ENCODE data around the gene SUCLG1.
"Not testable (repeated sequence)": the region's sequence is repeated elsewhere in the genome, so short reads cannot be mapped to it uniquely, and the experiment has no call there.

Gene SUCLG1

DNA sequence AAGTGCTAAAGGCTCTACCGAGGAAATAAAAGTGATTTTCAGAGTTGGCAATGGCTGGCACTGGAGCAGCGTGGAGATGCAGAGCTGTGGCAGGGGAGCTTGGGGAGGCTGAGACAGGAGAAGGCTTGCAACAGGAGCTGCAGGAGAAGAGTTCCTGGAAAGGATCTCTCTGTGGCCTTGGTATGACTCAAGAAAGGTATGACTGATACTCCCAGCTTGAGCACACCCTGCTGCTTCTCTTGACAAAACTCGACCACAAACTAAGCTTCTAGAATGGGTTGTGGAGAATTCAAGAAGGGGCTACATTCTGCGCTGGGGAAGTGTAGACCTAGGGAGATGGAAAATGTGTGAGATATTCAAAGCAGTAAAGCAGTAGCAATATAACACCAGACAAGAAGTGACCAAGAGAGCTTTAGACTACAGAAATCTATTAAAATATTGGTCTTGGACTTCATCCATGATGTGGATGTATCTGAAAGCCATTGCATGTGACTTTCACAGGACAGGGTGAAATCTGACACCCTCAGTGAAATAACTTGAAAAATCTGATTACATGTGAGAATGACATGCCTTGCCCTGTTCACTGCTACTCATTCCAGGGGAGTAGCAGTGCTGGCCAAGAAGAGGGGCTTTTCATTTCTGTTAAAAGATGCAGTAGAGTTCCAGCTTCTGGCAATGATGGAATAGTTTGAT is 41.5 kb downstream of the SUCLG1 start:
- H3K4me1 ChIP-seq (ENCODE audit: control insufficient read depth in 1 of 2, insufficient read depth in 2 of 2, low read length in 2 of 2): no peaks in the 10 kb centered on the region
- H4K91ac ChIP-seq (ENCODE audit: low read depth, low read length): no peak overlapping the region
- no peaks in the 10 kb centered on the region for H3K79me2 ChIP-seq (ENCODE audit: control insufficient read depth, insufficient read depth, low read length, poor library complexity)
- H3K14ac ChIP-seq (ENCODE audit: low read length): no peak overlapping the region
- no peak overlapping the region for H2BK5ac ChIP-seq (ENCODE audit: low read depth, low read length, poor library complexity)
- peaks cover 1% of the 10 kb centered on the region for H3K9me3 ChIP-seq (ENCODE audit: insufficient read depth, low read depth, low read length)
- DNase-seq: no peak
- no peak overlapping the region for H3K18ac ChIP-seq (ENCODE audit: low read length)
- no peak overlapping the region for H4K12ac ChIP-seq (ENCODE audit: low read depth, low read length)
- no peak overlapping the region for H2BK12ac ChIP-seq (ENCODE audit: low read length)
- no peak overlapping the region for H3K4me2 ChIP-seq (ENCODE audit: low read length)
- H3K4me3 ChIP-seq (ENCODE audit: low read depth, low read length): no peak overlapping the region
- no CpG with 5 or more reads among the region's 4 CpGs for WGBS (ENCODE audit: extremely low coverage, insufficient coverage, insufficient read length)
- no peaks in the 10 kb centered on the region for H3K79me1 ChIP-seq (ENCODE audit: low read length)
- H3K9ac ChIP-seq (ENCODE audit: low read length): no peak overlapping the region
- H3K4ac ChIP-seq (ENCODE audit: low read depth, low read length): no peak overlapping the region
- H3K23ac ChIP-seq (ENCODE audit: low read length): no peak overlapping the region
- no peak overlapping the region for H4K8ac ChIP-seq (ENCODE audit: low read depth, low read length)
- no peaks in the 10 kb centered on the region for H3K36me3 ChIP-seq (ENCODE audit: control insufficient read depth in 1 of 2, insufficient read depth in 2 of 2, low read length in 2 of 2)
- no peak overlapping the region for H2AK5ac ChIP-seq (ENCODE audit: low read length)
- no peak overlapping the region for H3K27ac ChIP-seq (ENCODE audit: low read depth, low read length)
- no peaks in the 10 kb centered on the region for H3K27me3 ChIP-seq (ENCODE audit: insufficient read depth, low read length)
- H2AFZ ChIP-seq (ENCODE audit: insufficient read depth, low read length, poor library complexity): no peak overlapping the region
- no peak overlapping the region for H2BK120ac ChIP-seq (ENCODE audit: insufficient read depth, low read length, poor library complexity)

DNA sequence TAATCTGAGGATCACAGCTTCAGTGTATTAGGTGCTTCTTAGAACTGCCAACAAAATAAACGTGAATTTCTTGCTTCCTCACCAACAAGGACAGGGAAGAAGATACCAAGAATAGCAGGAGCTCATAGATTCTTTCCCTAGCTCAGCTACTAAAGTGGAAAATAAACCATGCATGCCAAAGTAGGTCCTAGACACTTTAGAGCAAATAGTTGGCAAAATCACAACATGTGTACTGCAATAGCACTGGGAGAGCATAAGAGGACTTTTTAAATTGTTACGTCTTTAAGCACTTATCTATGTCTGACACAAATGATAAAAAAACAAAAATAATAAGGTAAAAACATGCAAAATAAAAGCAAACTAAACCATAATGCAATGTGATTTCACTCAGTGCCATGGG is 49.5 kb downstream of the SUCLG1 start:
- H3K4me3 ChIP-seq (ENCODE audit: low read depth, low read length): no peak overlapping the region
- no peak overlapping the region for H2AK5ac ChIP-seq (ENCODE audit: low read length)
- no peaks in the 10 kb centered on the region for H3K79me1 ChIP-seq (ENCODE audit: low read length)
- H3K14ac ChIP-seq (ENCODE audit: low read length): no peak overlapping the region
- H3K9me3 ChIP-seq (ENCODE audit: insufficient read depth, low read depth, low read length): no peaks in the 10 kb centered on the region
- no peak overlapping the region for H4K91ac ChIP-seq (ENCODE audit: low read depth, low read length)
- no peak overlapping the region for H2BK5ac ChIP-seq (ENCODE audit: low read depth, low read length, poor library complexity)
- no peaks in the 10 kb centered on the region for H3K27me3 ChIP-seq (ENCODE audit: insufficient read depth, low read length)
- H3K4me2 ChIP-seq (ENCODE audit: low read length): no peak overlapping the region
- no peaks in the 10 kb centered on the region for H3K4me1 ChIP-seq (ENCODE audit: control insufficient read depth in 1 of 2, insufficient read depth in 2 of 2, low read length in 2 of 2)
- no peaks in the 10 kb centered on the region for H3K36me3 ChIP-seq (ENCODE audit: control insufficient read depth in 1 of 2, insufficient read depth in 2 of 2, low read length in 2 of 2)
- no peaks in the 10 kb centered on the region for H3K79me2 ChIP-seq (ENCODE audit: control insufficient read depth, insufficient read depth, low read length, poor library complexity)
- H3K18ac ChIP-seq (ENCODE audit: low read length): no peak overlapping the region
- H2BK120ac ChIP-seq (ENCODE audit: insufficient read depth, low read length, poor library complexity): no peak overlapping the region
- no peak overlapping the region for H2AFZ ChIP-seq (ENCODE audit: insufficient read depth, low read length, poor library complexity)
- DNase-seq: no peak
- WGBS (ENCODE audit: extremely low coverage, insufficient coverage, insufficient read length): no CpG with 5 or more reads among the region's 2 CpGs
- no peak overlapping the region for H4K8ac ChIP-seq (ENCODE audit: low read depth, low read length)
- no peak overlapping the region for H3K27ac ChIP-seq (ENCODE audit: low read depth, low read length)
- H3K4ac ChIP-seq (ENCODE audit: low read depth, low read length): no peak overlapping the region
- H3K9ac ChIP-seq (ENCODE audit: low read length): no peak overlapping the region
- no peak overlapping the region for H3K23ac ChIP-seq (ENCODE audit: low read length)
- H4K12ac ChIP-seq (ENCODE audit: low read depth, low read length): no peak overlapping the region
- no peak overlapping the region for H2BK12ac ChIP-seq (ENCODE audit: low read length)

- not testable (repeated sequence) for H2AFZ ChIP-seq (ENCODE audit: insufficient read depth, low read length, poor library complexity); H4K8ac ChIP-seq (ENCODE audit: low read depth, low read length); H3K4ac ChIP-seq (ENCODE audit: low read depth, low read length); H4K12ac ChIP-seq (ENCODE audit: low read depth, low read length); H3K23ac ChIP-seq (ENCODE audit: low read length); H2AK5ac ChIP-seq (ENCODE audit: low read length); H2BK120ac ChIP-seq (ENCODE audit: insufficient read depth, low read length, poor library complexity); H3K9ac ChIP-seq (ENCODE audit: low read length); H3K9me3 ChIP-seq (ENCODE audit: insufficient read depth, low read depth, low read length); DNase-seq; H3K27ac ChIP-seq (ENCODE audit: low read depth, low read length); H3K27me3 ChIP-seq (ENCODE audit: insufficient read depth, low read length); H4K91ac ChIP-seq (ENCODE audit: low read depth, low read length); H3K79me2 ChIP-seq (ENCODE audit: control insufficient read depth, insufficient read depth, low read length, poor library complexity); H2BK5ac ChIP-seq (ENCODE audit: low read depth, low read length, poor library complexity); H3K18ac ChIP-seq (ENCODE audit: low read length); H3K4me3 ChIP-seq (ENCODE audit: low read depth, low read length); H3K79me1 ChIP-seq (ENCODE audit: low read length); H2BK12ac ChIP-seq (ENCODE audit: low read length); H3K36me3 ChIP-seq (ENCODE audit: control insufficient read depth in 1 of 2, insufficient read depth in 2 of 2, low read length in 2 of 2); H3K14ac ChIP-seq (ENCODE audit: low read length); H3K4me1 ChIP-seq (ENCODE audit: control insufficient read depth in 1 of 2, insufficient read depth in 2 of 2, low read length in 2 of 2); H3K4me2 ChIP-seq (ENCODE audit: low read length)
- no CpG with 5 or more reads among the region's 3 CpGs for WGBS (ENCODE audit: extremely low coverage, insufficient coverage, insufficient read length)
These were observed 57.0 kb downstream of the SUCLG1 start for GRCh38 chr2:84402111-84402510.

DNA sequence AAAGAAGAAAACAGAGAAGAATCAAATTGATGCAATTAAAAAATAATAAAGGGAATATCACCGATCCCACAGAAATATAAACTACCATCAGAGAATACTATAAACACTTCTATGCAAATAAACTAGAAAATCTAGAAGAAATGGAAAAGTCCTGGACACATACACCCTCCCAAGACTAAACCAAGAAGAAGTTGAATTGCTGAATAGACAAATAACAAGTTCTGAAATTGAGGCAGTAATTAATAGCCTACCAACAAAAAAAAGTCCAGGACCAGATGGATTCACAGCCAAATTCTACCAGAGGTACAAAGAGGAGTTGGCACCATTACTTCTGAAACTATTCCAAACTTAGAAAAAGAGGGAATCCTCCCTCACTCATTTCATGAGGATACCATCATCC is 59.2 kb downstream of the SUCLG1 start:
- H3K4me3 ChIP-seq (ENCODE audit: low read depth, low read length); H3K23ac ChIP-seq (ENCODE audit: low read length); H3K27me3 ChIP-seq (ENCODE audit: insufficient read depth, low read length); H3K27ac ChIP-seq (ENCODE audit: low read depth, low read length); H3K18ac ChIP-seq (ENCODE audit: low read length); H3K36me3 ChIP-seq (ENCODE audit: control insufficient read depth in 1 of 2, insufficient read depth in 2 of 2, low read length in 2 of 2); H4K12ac ChIP-seq (ENCODE audit: low read depth, low read length); H2BK120ac ChIP-seq (ENCODE audit: insufficient read depth, low read length, poor library complexity); H4K91ac ChIP-seq (ENCODE audit: low read depth, low read length); H3K79me1 ChIP-seq (ENCODE audit: low read length); H2BK5ac ChIP-seq (ENCODE audit: low read depth, low read length, poor library complexity); H4K8ac ChIP-seq (ENCODE audit: low read depth, low read length); H3K4me1 ChIP-seq (ENCODE audit: control insufficient read depth in 1 of 2, insufficient read depth in 2 of 2, low read length in 2 of 2); H3K9me3 ChIP-seq (ENCODE audit: insufficient read depth, low read depth, low read length); DNase-seq; H2AFZ ChIP-seq (ENCODE audit: insufficient read depth, low read length, poor library complexity); H3K79me2 ChIP-seq (ENCODE audit: control insufficient read depth, insufficient read depth, low read length, poor library complexity); H3K4me2 ChIP-seq (ENCODE audit: low read length); H2BK12ac ChIP-seq (ENCODE audit: low read length); H3K9ac ChIP-seq (ENCODE audit: low read length); H3K4ac ChIP-seq (ENCODE audit: low read depth, low read length); H2AK5ac ChIP-seq (ENCODE audit: low read length); H3K14ac ChIP-seq (ENCODE audit: low read length): not testable (repeated sequence)
- no CpG with 5 or more reads among the region's 1 CpG for WGBS (ENCODE audit: extremely low coverage, insufficient coverage, insufficient read length)
